H9 (cell line): Measurements from ENCODE around the gene NEXMIF. TPM values are rescaled to one million over a fixed set of nuclear protein-coding genes. Genes with fewer than 3 reads are reported as not detected.
A peak's percentile ranks its signal among the peaks of the same experiment; 100 is the strongest.
"Not testable (repeated sequence)": the region's sequence is repeated elsewhere in the genome, so short reads cannot be mapped to it uniquely, and the experiment has no call there.

Experiments used
- DNase-seq: peaks from one replicate; pipeline ENCODE4 v3.0.0-alpha.2; 2017
- H2AFZ ChIP-seq: one replicate; pipeline ENCODE4 v1.6.1; 2013; ENCODE audit warnings: mild to moderate bottlenecking, low read length, control low read depth, moderate library complexity
- H2AK5ac ChIP-seq: 2 replicates; pipeline ENCODE4 v1.6.1; 2013; ENCODE audit warnings: low read length, control low read depth, mixed read lengths; ENCODE audit not compliant: insufficient read length
- H2BK120ac ChIP-seq: one replicate; pipeline ENCODE4 v1.6.1; 2013; ENCODE audit warnings: low read depth, mild to moderate bottlenecking, low read length, control low read depth, inconsistent platforms; ENCODE audit not compliant: poor library complexity, severe bottlenecking
- H2BK12ac ChIP-seq: 2 replicates; pipeline ENCODE4 v1.6.1; 2013; ENCODE audit warnings: low read length, control low read depth, mixed read lengths, low read depth; ENCODE audit not compliant: insufficient read length
- H2BK15ac ChIP-seq: 2 replicates; pipeline ENCODE4 v1.6.1; 2013; ENCODE audit warnings: low read depth, low read length, control low read depth
- H2BK20ac ChIP-seq: one replicate; pipeline ENCODE4 v1.6.1; 2013; ENCODE audit warnings: low read depth, mild to moderate bottlenecking, low read length, control low read depth, inconsistent platforms; ENCODE audit not compliant: poor library complexity, severe bottlenecking
- H2BK5ac ChIP-seq: 2 replicates; pipeline ENCODE4 v1.6.1; 2013; ENCODE audit warnings: low read length, control low read depth, mixed read lengths; ENCODE audit not compliant: insufficient read length
- H3K14ac ChIP-seq: 2 replicates; pipeline ENCODE4 v1.6.1; 2013; ENCODE audit warnings: low read length, control low read depth; ENCODE audit not compliant: insufficient read depth
- H3K18ac ChIP-seq: 2 replicates; pipeline ENCODE4 v1.6.1; 2013; ENCODE audit warnings: low read depth, mild to moderate bottlenecking, mixed read lengths, low read length, control low read depth; ENCODE audit not compliant: insufficient read length
- H3K23ac ChIP-seq: 2 replicates; pipeline ENCODE4 v1.6.1; 2013; ENCODE audit warnings: low read length, control low read depth, mixed read lengths, low read depth; ENCODE audit not compliant: insufficient read length
- H3K23me2 ChIP-seq: 2 replicates; pipeline ENCODE4 v1.6.1; 2013; ENCODE audit warnings: low read depth, mild to moderate bottlenecking, mixed read lengths, low read length, control low read depth; ENCODE audit not compliant: insufficient read length, poor library complexity, severe bottlenecking
- H3K27ac ChIP-seq: 2 replicates; pipeline ENCODE4 v1.5.1; 2013; ENCODE audit warnings: low read length, control low read depth, mixed read lengths, low read depth; ENCODE audit not compliant: insufficient read length
- H3K27me3 ChIP-seq: 2 replicates; pipeline ENCODE4 v1.6.1; 2013; ENCODE audit warnings: low read length, control low read depth, inconsistent platforms; ENCODE audit not compliant: insufficient read depth
- H3K4ac ChIP-seq: 2 replicates; pipeline ENCODE4 v1.6.1; 2013; ENCODE audit warnings: low read depth, mild to moderate bottlenecking, control low read depth, inconsistent platforms, low read length, moderate library complexity
- H3K4me1 ChIP-seq: 2 replicates; pipeline ENCODE4 v1.6.1; 2013; ENCODE audit warnings: low read length, control low read depth, inconsistent platforms; ENCODE audit not compliant: insufficient read depth
- H3K4me2 ChIP-seq: 2 replicates; pipeline ENCODE4 v1.6.1; 2013; ENCODE audit warnings: low read length, control low read depth, mixed read lengths; ENCODE audit not compliant: insufficient read length, insufficient read depth
- H3K56ac ChIP-seq: 2 replicates; pipeline ENCODE4 v1.6.1; 2013; ENCODE audit warnings: low read depth, mild to moderate bottlenecking, mixed read lengths, low read length, control low read depth; ENCODE audit not compliant: insufficient read length
- H3K79me1 ChIP-seq: 2 replicates; pipeline ENCODE4 v1.6.1; 2013; ENCODE audit warnings: low read depth, mild to moderate bottlenecking, moderate library complexity, low read length, control low read depth, inconsistent platforms; ENCODE audit not compliant: insufficient read depth, poor library complexity, severe bottlenecking
- H3K79me2 ChIP-seq: 2 replicates; pipeline ENCODE4 v1.6.1; 2013; ENCODE audit warnings: low read length, control low read depth, inconsistent platforms; ENCODE audit not compliant: insufficient read depth
- H3K9ac ChIP-seq: 2 replicates; pipeline ENCODE4 v1.6.1; 2013; ENCODE audit warnings: low read length, control low read depth, mixed read lengths; ENCODE audit not compliant: insufficient read length; ENCODE audit errors: extremely low read depth
- H3K9me3 ChIP-seq: one replicate; pipeline ENCODE4 v1.6.1; 2013; ENCODE audit warnings: low read depth, low read length, inconsistent platforms; ENCODE audit not compliant: control insufficient read depth
- H3T11ph ChIP-seq: one replicate; pipeline ENCODE4 v1.6.1; 2013; ENCODE audit warnings: mild to moderate bottlenecking, low read length, control low read depth, inconsistent platforms
- H4K20me1 ChIP-seq: one replicate; pipeline ENCODE4 v1.6.1; 2013; ENCODE audit not compliant: control insufficient read depth, insufficient read length, insufficient read depth
- H4K5ac ChIP-seq: 2 replicates; pipeline ENCODE4 v1.6.1; 2013; ENCODE audit warnings: low read depth, mild to moderate bottlenecking, mixed read lengths, low read length, control low read depth; ENCODE audit not compliant: insufficient read length
- H4K8ac ChIP-seq: replicated peaks from 2 replicates; pipeline ENCODE4 v1.6.1; 2013; ENCODE audit warnings: low read length, control low read depth, mixed read lengths, low read depth; ENCODE audit not compliant: insufficient read length
- H4K91ac ChIP-seq: 2 replicates; pipeline ENCODE4 v1.6.1; 2013; ENCODE audit warnings: low read depth, mild to moderate bottlenecking, moderate library complexity, mixed read lengths, low read length, control low read depth; ENCODE audit not compliant: insufficient read length
- H3K27ac Mint-ChIP-seq, 3 experiments: 2 replicates in 2 of 3; 3 replicates in 1 of 3; pipeline ENCODE4 v1.8.0; 2020 to 2021; ENCODE audit warnings: mixed read lengths in 3 of 3, mild to moderate bottlenecking in 1 of 3, moderate library complexity in 1 of 3
- H3K27me3 Mint-ChIP-seq: 2 replicates; pipeline ENCODE4 v1.8.0; 2021; ENCODE audit warnings: low read depth, mild to moderate bottlenecking, moderate library complexity, mixed read lengths
- H3K36me3 Mint-ChIP-seq, 3 experiments: 2 replicates in 2 of 3; 3 replicates in 1 of 3; pipeline ENCODE4 v1.8.0; 2020 to 2021; ENCODE audit warnings: low read depth in 3 of 3, mixed read lengths in 3 of 3; ENCODE audit not compliant: insufficient read depth in 1 of 3
- H3K4me1 Mint-ChIP-seq, 2 experiments: 2 replicates each; pipeline ENCODE4 v1.8.0; 2020; ENCODE audit warnings: mixed read lengths in 2 of 2
- H3K4me3 Mint-ChIP-seq, 2 experiments: 2 replicates in 1 of 2; 3 replicates in 1 of 2; pipeline ENCODE4 v1.8.0; 2020 to 2021; ENCODE audit warnings: mild to moderate bottlenecking in 2 of 2, mixed read lengths in 2 of 2, moderate library complexity in 1 of 2
- H3K9me3 Mint-ChIP-seq, 2 experiments: 2 replicates in 1 of 2; 3 replicates in 1 of 2; pipeline ENCODE4 v1.8.0; 2020; ENCODE audit warnings: mild to moderate bottlenecking in 2 of 2, mixed read lengths in 2 of 2, moderate library complexity in 1 of 2
- WGBS: extraction: QIAGEN DNeasy Blood & Tissue Kit; methylation state at CpG from one replicate; pipeline ENCODE4 v1.1.7; 2013; ENCODE audit warnings: missing lambda C conversion rate, low lambda C conversion rate, mixed read lengths; ENCODE audit not compliant: insufficient read length; ENCODE audit errors: extremely low coverage; 5-methylcytosine and 5-hydroxymethylcytosine counted together
- long read RNA-seq: library from polyadenylated mRNA; unstranded; transcript quantifications from one replicate; pipeline ENCODE4 v2.0.0, GENCODE V29; 2020
- total RNA-seq: library from RNA; stranded (reverse); gene quantifications from 2 replicates; pipeline ENCODE4 v1.2.1, GENCODE V29; 2021
- TF ChIP-seq, protein P1 (sequence below): fragments of 200-600 bp; sonication (generic); conservative IDR thresholded peaks from 3 replicates; pipeline ENCODE4 v1.8.0; 2021; ENCODE audit warnings: antibody characterized with exemption, mild to moderate bottlenecking

NEXMIF gene
- 0.22 and 0.29 TPM in 2 replicates for total RNA-seq
- long read RNA-seq, result 0 reads

DNA sequence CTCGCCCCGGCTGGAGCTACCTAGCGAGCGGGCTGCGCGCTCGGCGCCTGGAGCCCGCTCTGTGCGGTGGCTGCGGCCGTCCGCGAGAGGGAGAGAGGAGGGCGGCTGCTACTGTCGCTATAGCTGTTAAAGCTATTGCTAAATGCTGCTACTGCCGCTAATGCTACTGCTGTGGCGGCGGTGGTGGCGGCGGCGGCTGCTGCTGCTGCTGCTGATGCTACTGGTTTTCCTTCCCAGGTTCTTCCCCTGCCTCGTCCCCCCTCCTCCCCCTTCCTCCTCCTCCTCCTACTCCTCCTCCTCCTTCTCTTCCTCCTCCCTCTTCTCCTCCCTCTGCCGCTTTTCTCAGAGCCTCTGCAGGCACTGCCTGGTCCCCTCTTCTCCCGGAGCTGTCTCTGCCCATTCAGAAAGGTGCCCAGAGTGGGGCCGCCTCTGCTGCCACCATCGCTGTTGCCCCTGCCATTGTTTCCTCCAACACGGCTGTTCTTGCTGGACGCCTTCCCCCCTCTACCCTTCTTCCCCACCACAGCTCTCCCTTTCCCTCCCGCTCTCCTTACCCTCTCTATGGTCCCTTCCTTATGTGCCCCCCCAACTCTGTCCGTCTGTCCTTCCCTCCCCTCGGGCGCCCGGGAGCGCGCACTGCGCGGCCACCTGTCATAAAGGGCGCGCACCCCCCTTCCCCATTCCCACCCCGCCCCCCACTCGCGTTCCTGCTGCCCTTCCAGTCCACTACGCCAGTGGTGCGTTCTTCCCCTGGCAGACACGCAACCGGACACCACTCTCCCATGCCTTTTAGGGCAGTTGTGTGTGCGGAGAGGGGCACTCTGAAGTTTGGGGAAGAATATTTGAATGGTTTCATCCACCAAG, at the start of gene NEXMIF:
Gene NEXMIF (minus strand): TSS at position 228 of the 864 bp plus-strand sequence.
- no peak within 1 kb of the TSS for H4K5ac ChIP-seq
- no peak within 1 kb of the TSS for H4K91ac ChIP-seq
- Mint-ChIP-seq H3K27ac (no peak within 1 kb of the TSS), H3K4me1 (peaks cover 0 to 2% of the 10 kb centered on the region in 2 experiments; a peak in 1 of 4 replicates), H3K4me3 (peak within 1 kb of the TSS; percentile 66 to 86), H3K9me3 (peaks cover 66 to 71% of the 10 kb centered on the region in 2 experiments), H3K36me3 (peaks cover 0 to 5% (median 0%) of the 10 kb centered on the region in 3 experiments; a peak in 5 of 7 replicates), H3K27me3 (peaks cover 54% of the 10 kb centered on the region)
- H3K9ac ChIP-seq, result no peak within 1 kb of the TSS
- no peak within 1 kb of the TSS for H3K18ac ChIP-seq
- no peak within 1 kb of the TSS for H3T11ph ChIP-seq
- no peak within 1 kb of the TSS for H3K56ac ChIP-seq
- no peaks in the 10 kb centered on the region for H4K20me1 ChIP-seq
- H2BK120ac ChIP-seq, result no peak within 1 kb of the TSS
- no peak within 1 kb of the TSS for H2BK12ac ChIP-seq
- peaks cover 14% of the 10 kb centered on the region for H3K23me2 ChIP-seq
- peak within 1 kb of the TSS; percentile 78 for H3K4me2 ChIP-seq
- H4K8ac ChIP-seq, result no peak within 1 kb of the TSS
- no peak within 1 kb of the TSS for H3K14ac ChIP-seq
- WGBS, result no CpG with 5 or more reads among the region's 48 CpGs
- peaks cover 30% of the 10 kb centered on the region for H3K9me3 ChIP-seq
- no peaks in the 10 kb centered on the region for H3K79me2 ChIP-seq
- no peak within 1 kb of the TSS for H2BK5ac ChIP-seq
- no peak within 1 kb of the TSS for H3K23ac ChIP-seq
- H3K79me1 ChIP-seq, result no peaks in the 10 kb centered on the region
- H3K4me1 ChIP-seq, result no peaks in the 10 kb centered on the region
- H2BK15ac ChIP-seq, result no peak within 1 kb of the TSS
- H3K27me3 ChIP-seq, result peaks cover 5% of the 10 kb centered on the region
- no peak within 1 kb of the TSS for H3K27ac ChIP-seq
- no peak within 1 kb of the TSS for H2BK20ac ChIP-seq
- peak; percentile 49 for DNase-seq
- H2AFZ ChIP-seq, result no peak within 1 kb of the TSS
- H2AK5ac ChIP-seq, result no peak within 1 kb of the TSS
- no peak within 1 kb of the TSS for H3K4ac ChIP-seq
- TF ChIP-seq, protein P1, sequence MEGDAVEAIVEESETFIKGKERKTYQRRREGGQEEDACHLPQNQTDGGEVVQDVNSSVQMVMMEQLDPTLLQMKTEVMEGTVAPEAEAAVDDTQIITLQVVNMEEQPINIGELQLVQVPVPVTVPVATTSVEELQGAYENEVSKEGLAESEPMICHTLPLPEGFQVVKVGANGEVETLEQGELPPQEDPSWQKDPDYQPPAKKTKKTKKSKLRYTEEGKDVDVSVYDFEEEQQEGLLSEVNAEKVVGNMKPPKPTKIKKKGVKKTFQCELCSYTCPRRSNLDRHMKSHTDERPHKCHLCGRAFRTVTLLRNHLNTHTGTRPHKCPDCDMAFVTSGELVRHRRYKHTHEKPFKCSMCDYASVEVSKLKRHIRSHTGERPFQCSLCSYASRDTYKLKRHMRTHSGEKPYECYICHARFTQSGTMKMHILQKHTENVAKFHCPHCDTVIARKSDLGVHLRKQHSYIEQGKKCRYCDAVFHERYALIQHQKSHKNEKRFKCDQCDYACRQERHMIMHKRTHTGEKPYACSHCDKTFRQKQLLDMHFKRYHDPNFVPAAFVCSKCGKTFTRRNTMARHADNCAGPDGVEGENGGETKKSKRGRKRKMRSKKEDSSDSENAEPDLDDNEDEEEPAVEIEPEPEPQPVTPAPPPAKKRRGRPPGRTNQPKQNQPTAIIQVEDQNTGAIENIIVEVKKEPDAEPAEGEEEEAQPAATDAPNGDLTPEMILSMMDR, result peak; percentile 41; the same call in 2 of the 3 replicates

DNA sequence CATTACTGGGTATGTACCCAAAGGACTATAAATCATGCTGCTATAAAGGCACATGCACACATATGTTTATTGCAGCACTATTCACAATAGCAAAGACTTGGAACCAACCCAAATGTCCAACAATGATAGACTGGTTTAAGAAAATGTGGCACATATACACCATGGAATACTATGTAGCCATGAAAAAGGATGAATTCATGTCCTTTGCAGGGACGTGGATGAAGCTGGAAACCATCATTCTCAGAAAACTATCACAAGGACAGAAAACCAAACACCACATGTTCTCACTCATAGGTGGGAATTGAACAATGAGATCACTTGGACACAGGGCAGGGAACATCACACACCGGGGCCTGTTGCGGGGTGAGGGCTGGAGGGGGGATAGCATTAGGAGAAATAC, 36.7 kb upstream of the NEXMIF start:
- not testable (repeated sequence) for H3K36me3 Mint-ChIP-seq, H4K8ac ChIP-seq, H3K9ac ChIP-seq, H3K79me1 ChIP-seq, H3K4me1 Mint-ChIP-seq, H3K14ac ChIP-seq, H3T11ph ChIP-seq, H3K4me2 ChIP-seq, H3K4me3 Mint-ChIP-seq, H3K56ac ChIP-seq, H3K23ac ChIP-seq, H4K5ac ChIP-seq, H3K27ac Mint-ChIP-seq, H2BK120ac ChIP-seq, H3K27ac ChIP-seq, H2BK5ac ChIP-seq, H2BK15ac ChIP-seq, H4K91ac ChIP-seq, H3K79me2 ChIP-seq, H2AFZ ChIP-seq, H3K27me3 Mint-ChIP-seq, DNase-seq, H3K18ac ChIP-seq, H2BK20ac ChIP-seq, H3K27me3 ChIP-seq, H4K20me1 ChIP-seq, H2AK5ac ChIP-seq, H3K4me1 ChIP-seq, H2BK12ac ChIP-seq, H3K23me2 ChIP-seq, H3K4ac ChIP-seq
- H3K9me3 ChIP-seq, result peaks cover 15% of the 10 kb centered on the region
- peaks cover 63 to 72% of the 10 kb centered on the region in 2 experiments for H3K9me3 Mint-ChIP-seq
- no CpG with 5 or more reads among the region's 3 CpGs for WGBS
